Small intestine (tissue), 7 donors: Measurements from ENCODE around the gene DRICH1. TPM values are rescaled to one million over a fixed set of nuclear protein-coding genes. Genes with fewer than 3 reads are reported as not detected.
"Not testable (repeated sequence)": the region's sequence is repeated elsewhere in the genome, so short reads cannot be mapped to it uniquely, and the experiment has no call there.

Experiments
- DNase-seq, 2 donors: peaks; one replicate each; pipeline versions ENCODE4 v3.0.0 to v3.0.0-alpha.2; 2013
- FAIRE-seq: peaks from 2 replicates; lab custom pipeline; 2012; peaks lifted over from hg19 to GRCh38; lab: Jason Lieb, UNC
- H3K27ac ChIP-seq, 3 donors: one replicate each; pipeline ENCODE4 v1.5.1; 2013; ENCODE audit warnings: low read length in 2 of 3, mild to moderate bottlenecking in 2 of 3, control low read depth in 1 of 3, inconsistent platforms in 1 of 3, low read depth in 1 of 3, moderate library complexity in 1 of 3
- H3K27me3 ChIP-seq, 3 donors: one replicate each; pipeline ENCODE4 v1.6.1; 2013; ENCODE audit warnings: low read length in 3 of 3, inconsistent platforms in 1 of 3; ENCODE audit not compliant: control insufficient read depth in 3 of 3, insufficient read depth in 3 of 3
- H3K36me3 ChIP-seq, 3 donors: one replicate each; pipeline ENCODE4 v1.6.1; 2013; ENCODE audit warnings: low read length in 3 of 3, inconsistent platforms in 1 of 3, low read depth in 1 of 3, mild to moderate bottlenecking in 1 of 3, moderate library complexity in 1 of 3; ENCODE audit not compliant: control insufficient read depth in 3 of 3, insufficient read depth in 2 of 3
- H3K4me1 ChIP-seq, 3 donors: one replicate each; pipeline ENCODE4 v1.6.1; 2013; ENCODE audit warnings: low read length in 2 of 3, inconsistent platforms in 1 of 3, low read depth in 1 of 3, mild to moderate bottlenecking in 1 of 3, moderate library complexity in 1 of 3; ENCODE audit not compliant: control insufficient read depth in 3 of 3, insufficient read depth in 2 of 3
- H3K4me3 ChIP-seq, 3 donors: one replicate each; pipeline ENCODE4 v1.5.1; 2013; ENCODE audit warnings: low read length in 3 of 3, control low read depth in 1 of 3, inconsistent platforms in 1 of 3, low read depth in 1 of 3, mild to moderate bottlenecking in 1 of 3, moderate library complexity in 1 of 3
- H3K9me3 ChIP-seq, 2 donors: one replicate each; pipeline ENCODE4 v1.6.1; 2013; ENCODE audit warnings: low read depth in 1 of 2, low read length in 1 of 2; ENCODE audit not compliant: control insufficient read depth in 2 of 2, insufficient read depth in 1 of 2
- WGBS, 3 donors: extraction: QIAGEN DNeasy Blood & Tissue Kit; methylation state at CpG; one replicate each; pipeline ENCODE4 v1.1.7; 2013; 5-methylcytosine and 5-hydroxymethylcytosine counted together
- polyA plus RNA-seq, 4 donors: library from polyadenylated mRNA; stranded (reverse) in 3 of 4; unstranded in 1 of 4; fragments of 200-250 nt in 3 of 4; fragments of 120-200 nt in 1 of 4; gene quantifications; one replicate each; pipeline versions ENCODE4 v1.2.1 to v1.2.3, GENCODE V29; 2013
- donor health status: healthy with polysubstance abuse.
- donor health status: control.
- donor health status: control.
- donor health status: Bipolar disorder and iron deficiency.
- donor health status: healthy.

The DRICH1 gene
- polyA plus RNA-seq, 4 donors = 0.30 to 1.8 (median 0.97) TPM

DNA sequence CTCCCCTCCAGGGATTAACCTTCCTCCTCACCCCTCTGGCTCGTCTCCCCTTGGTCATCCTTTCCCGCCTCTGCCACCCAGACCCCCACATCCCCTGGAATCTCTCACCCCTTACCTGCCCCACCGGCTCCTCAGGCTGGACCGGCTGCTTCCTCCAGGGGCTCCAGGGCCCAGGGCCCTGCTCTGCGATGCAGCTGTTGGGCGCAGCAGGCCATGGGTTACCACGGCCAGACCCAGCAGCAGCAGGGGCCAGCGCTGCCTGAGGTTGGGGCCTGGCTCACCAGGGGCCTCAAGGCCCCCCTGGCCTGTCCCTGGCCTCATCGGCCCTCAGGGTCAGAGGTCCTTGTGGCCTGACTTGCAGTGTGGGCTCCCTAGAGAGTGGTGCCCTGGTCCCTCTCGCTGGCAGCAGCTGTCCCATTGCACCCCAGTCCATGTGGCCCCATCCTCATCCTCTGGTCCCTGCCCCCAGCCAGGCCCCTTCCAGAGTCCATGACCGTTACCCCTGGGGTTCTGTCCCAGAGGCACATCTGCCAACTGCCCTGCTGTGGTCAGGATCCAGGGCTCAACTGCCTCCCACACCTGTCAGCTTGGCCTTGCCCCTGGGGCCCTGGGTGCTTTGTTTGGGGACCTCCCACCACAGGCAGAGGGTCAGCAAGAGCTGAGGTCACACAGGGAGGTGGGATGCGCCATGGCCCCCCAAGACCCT is 52.1 kb downstream of the DRICH1 start, which contains the start of gene IGLL1:
Gene IGLL1, minus strand, starts transcription at position 421 of the 706 bp plus-strand sequence. Its CDS starts 100 bp downstream, at position 321.
- FAIRE-seq = no peak
- 66 to 72% (median 67%) methylated on average over 10 to 12 of the region's 12 CpGs for WGBS, 3 donors
- Histone ChIP-seq H3K27ac (no peak within 1 kb of the TSS), H3K27me3 (peaks cover 0 to 3% (median 0%) of the 10 kb centered on the region in 3 donors), H3K4me3 (no peak within 1 kb of the TSS), H3K36me3 (no peaks in the 10 kb centered on the region), H3K9me3 (no peaks in the 10 kb centered on the region), H3K4me1 (no peaks in the 10 kb centered on the region)
- DNase-seq = no peak

DNA sequence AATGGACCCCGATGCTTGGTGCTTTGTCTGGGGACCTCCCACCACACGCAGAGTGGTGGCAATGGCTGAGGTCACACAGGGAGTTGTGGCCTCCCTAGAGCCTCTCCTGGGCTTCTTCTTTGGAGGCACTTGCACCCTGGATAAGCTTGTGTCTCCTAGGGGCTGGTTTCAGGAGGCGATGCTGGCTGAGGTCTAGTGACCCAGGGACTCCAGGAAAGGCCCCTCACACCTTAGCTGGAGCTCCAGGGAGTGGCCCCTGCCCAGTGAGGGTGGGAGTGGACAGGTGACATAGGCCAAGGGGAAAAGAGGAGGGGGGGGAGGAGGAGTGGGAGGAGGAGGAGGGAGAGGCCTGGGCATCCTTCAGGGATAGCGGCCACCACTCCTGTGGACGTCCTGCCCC is 52.8 kb downstream of the DRICH1 start:
- H3K4me1 ChIP-seq = no peaks in the 10 kb centered on the region
- FAIRE-seq (no peak), DNase-seq (no peak)
- H3K27me3 ChIP-seq = peaks cover 0 to 3% (median 0%) of the 10 kb centered on the region in 3 donors
- H3K36me3 ChIP-seq = no peaks in the 10 kb centered on the region
- no peak overlapping the region for H3K4me3 ChIP-seq
- no peaks in the 10 kb centered on the region for H3K9me3 ChIP-seq
- no peak overlapping the region for H3K27ac ChIP-seq
- WGBS, 3 donors = 70 to 91% (median 82%) methylated on average over 5 of the region's 5 CpGs

DNA sequence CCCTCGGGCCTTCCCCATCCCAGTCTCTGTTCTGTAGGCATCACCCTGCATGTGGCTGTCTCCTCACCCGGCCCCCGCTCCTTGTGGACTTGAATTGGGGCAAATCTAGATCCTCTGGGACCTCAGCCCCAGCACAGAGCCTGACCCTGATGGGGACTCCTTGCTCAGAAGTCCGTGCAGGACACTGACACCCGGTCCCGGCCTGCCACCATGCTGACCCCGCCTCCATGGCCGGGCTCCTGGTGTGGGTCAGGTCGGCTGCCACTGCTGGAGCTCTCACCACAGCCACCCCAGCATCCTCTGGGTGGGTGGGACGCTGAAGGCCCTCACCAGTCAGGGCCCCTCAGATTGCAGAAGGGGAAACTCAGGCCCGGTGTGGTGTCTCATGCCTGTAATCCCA is 53.8 kb downstream of the DRICH1 start:
- no peaks in the 10 kb centered on the region for H3K36me3 ChIP-seq
- FAIRE-seq (no peak), DNase-seq (no peak)
- H3K4me1 ChIP-seq = no peaks in the 10 kb centered on the region
- no peaks in the 10 kb centered on the region for H3K9me3 ChIP-seq
- peaks cover 0 to 3% (median 0%) of the 10 kb centered on the region in 3 donors for H3K27me3 ChIP-seq
- WGBS, 3 donors = 59 to 71% (median 62%) methylated on average over 11 of the region's 11 CpGs
- H3K27ac ChIP-seq = no peak overlapping the region
- H3K4me3 ChIP-seq = no peak overlapping the region

- Histone ChIP-seq H3K9me3 (no peaks in the 10 kb centered on the region), H3K27ac (no peak overlapping the region), H3K36me3 (no peaks in the 10 kb centered on the region), H3K4me3 (no peak overlapping the region), H3K4me1 (no peaks in the 10 kb centered on the region), H3K27me3 (peaks cover 0 to 3% (median 0%) of the 10 kb centered on the region in 3 donors)
- DNase-seq (no peak), FAIRE-seq (no peak)
- WGBS, 3 donors = 54 to 73% (median 72%) methylated on average over 5 of the region's 5 CpGs
These were observed 55.4 kb downstream of the DRICH1 start for GRCh38 chr22:23576681-23577080.

DNA sequence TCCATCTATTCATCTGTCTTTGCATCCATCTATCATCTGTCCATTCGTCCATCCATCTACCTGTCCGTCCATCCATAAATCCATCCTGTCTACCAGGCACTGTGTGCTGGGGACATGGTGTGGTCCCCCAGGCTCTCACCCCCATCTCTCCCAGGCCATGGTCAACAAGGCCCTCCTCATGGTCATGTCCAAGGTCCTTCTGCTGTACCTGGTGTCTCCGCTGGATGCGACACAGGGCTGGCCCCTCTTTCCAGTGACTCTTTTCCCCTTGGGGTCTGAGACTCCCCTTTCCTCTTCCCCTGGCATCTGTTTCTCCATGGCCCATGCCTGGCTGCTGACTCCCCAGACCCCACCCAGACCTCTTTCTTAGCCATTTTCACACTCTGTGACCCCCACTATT is 56.5 kb downstream of the DRICH1 start:
- peaks cover 0 to 3% (median 0%) of the 10 kb centered on the region in 3 donors for H3K27me3 ChIP-seq
- no peak for DNase-seq
- no peak overlapping the region for H3K27ac ChIP-seq
- H3K4me3 ChIP-seq = no peak overlapping the region
- 90 to 91% (median 90%) methylated on average over 4 of the region's 4 CpGs for WGBS, 3 donors
- H3K4me1 ChIP-seq = no peaks in the 10 kb centered on the region
- H3K9me3 ChIP-seq = no peaks in the 10 kb centered on the region
- H3K36me3 ChIP-seq = no peaks in the 10 kb centered on the region
- no peak for FAIRE-seq

DNA sequence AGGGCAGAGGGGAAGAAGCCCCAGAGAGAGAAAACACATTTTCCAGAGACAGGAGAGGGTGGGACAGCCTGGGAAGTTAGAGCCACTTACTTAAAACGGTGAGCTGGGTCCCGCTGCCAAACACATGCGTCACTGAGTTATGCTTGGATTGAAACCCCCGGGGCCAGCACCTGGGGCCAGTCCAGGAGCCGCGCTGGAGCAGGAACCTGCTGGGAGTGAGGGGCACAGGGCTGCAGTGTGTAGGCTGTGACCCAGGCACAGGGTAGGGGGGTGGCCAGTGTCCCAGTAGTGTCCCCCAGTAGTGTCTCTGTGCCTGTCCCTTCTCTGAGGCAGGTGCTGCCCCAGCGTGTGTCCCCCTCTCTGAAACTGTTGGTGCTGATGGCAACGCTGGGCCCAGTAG is 57.2 kb downstream of the DRICH1 start:
- H3K4me1 ChIP-seq = no peaks in the 10 kb centered on the region
- DNase-seq = no peak
- no peak overlapping the region for H3K27ac ChIP-seq
- FAIRE-seq = no peak
- H3K9me3 ChIP-seq = no peaks in the 10 kb centered on the region
- WGBS, 3 donors = 72 to 81% (median 74%) methylated on average over 7 to 8 of the region's 8 CpGs
- peaks cover 0 to 3% (median 0%) of the 10 kb centered on the region in 3 donors for H3K27me3 ChIP-seq
- no peak overlapping the region for H3K4me3 ChIP-seq
- H3K36me3 ChIP-seq = no peaks in the 10 kb centered on the region

GRCh38 chr22:23574371-23574811 is 57.7 kb downstream of the DRICH1 start:
- DNase-seq (no peak), FAIRE-seq (no peak)
- Histone ChIP-seq H3K27me3 (peaks cover 0 to 3% (median 0%) of the 10 kb centered on the region in 3 donors), H3K27ac (no peak overlapping the region), H3K4me1 (no peaks in the 10 kb centered on the region), H3K36me3 (no peaks in the 10 kb centered on the region), H3K4me3 (no peak overlapping the region), H3K9me3 (no peaks in the 10 kb centered on the region)
- 60 to 69% (median 66%) methylated on average over 4 of the region's 4 CpGs for WGBS, 3 donors

GRCh38 chr22:23573701-23574235 is 58.4 kb downstream of the DRICH1 start:
- FAIRE-seq, H3K4me1 ChIP-seq: not testable (repeated sequence)
- 35 to 64% (median 60%) methylated on average over 3 to 8 of the region's 8 CpGs for WGBS, 3 donors

More at GRCh38 chr22:23573701-23574235, 58.4 kb downstream of the DRICH1 start:
- H3K27ac ChIP-seq, H3K4me3 ChIP-seq, DNase-seq, H3K36me3 ChIP-seq, H3K27me3 ChIP-seq, H3K9me3 ChIP-seq: not testable (repeated sequence)
